ENCODE data around the gene RPL13A. TPM values are rescaled to one million over a fixed set of nuclear protein-coding genes. Genes with fewer than 3 reads are reported as not detected.

The RPL13A gene
- polyA plus RNA-seq, 3 donors = 655 to 1,621 (median 663) TPM

DNA sequence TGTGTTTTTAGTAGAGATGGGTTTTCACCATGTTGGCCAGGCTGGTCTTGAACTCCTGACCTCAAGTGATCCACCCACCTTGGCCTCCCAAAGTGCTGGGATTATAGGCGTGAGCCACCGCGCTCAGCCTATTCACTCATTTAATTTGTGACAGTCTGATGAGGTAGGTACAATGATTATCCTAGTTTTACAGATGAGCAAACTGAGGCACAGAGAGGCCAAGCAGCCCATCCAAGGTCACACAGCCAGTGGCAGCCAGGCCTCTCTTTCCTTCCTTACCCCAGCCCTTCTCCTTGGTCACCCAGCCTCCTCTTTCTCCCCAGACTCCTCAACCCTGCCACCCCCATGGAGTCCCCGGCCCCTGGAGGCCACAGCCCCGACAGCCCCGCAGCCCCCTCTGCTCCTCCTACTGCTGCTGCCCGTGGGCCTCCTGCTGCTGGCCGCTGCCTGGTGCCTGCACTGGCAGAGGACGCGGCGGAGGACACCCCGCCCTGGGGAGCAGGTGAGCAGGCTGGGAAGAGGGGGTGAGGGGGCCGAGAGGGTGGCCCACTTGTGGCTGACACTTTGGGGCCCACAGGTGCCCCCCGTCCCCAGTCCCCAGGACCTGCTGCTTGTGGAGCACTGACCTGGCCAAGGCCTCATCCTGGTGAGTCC, 7.3 kb upstream of the RPL13A start:
- H3K36me3 Mint-ChIP-seq = peaks cover 0 to 11% of the 10 kb centered on the region in 2 donors
- Histone ChIP-seq H3K4me3 (replicated peaks in 1 of 3; ENCODE audit: low read depth in 2 of 3, low read length in 3 of 3) (no peak overlapping the region), H3K4me2 (replicated peaks; ENCODE audit: extremely low read depth, low read length, poor library complexity, severe bottlenecking) (no peak overlapping the region), H3K9me3 (replicated peaks in 1 of 2; ENCODE audit: control insufficient read depth in 1 of 2, insufficient read depth in 1 of 2, low read length in 2 of 2) (no peaks in the 10 kb centered on the region), H3K4me1 (ENCODE audit: control insufficient read depth in 1 of 2, insufficient read depth in 2 of 2, low read length in 2 of 2) (peaks cover 2 to 3% of the 10 kb centered on the region in 2 donors), H4K20me1 (ENCODE audit: insufficient read depth, low read length) (no peaks in the 10 kb centered on the region), H3K9ac (ENCODE audit: insufficient read depth, low read length, poor library complexity, severe bottlenecking) (no peak overlapping the region), H3K27me3 (ENCODE audit: control insufficient read depth in 2 of 2, insufficient read depth in 2 of 2, low read length in 2 of 2) (no peaks in the 10 kb centered on the region), H2AFZ (ENCODE audit: insufficient read depth, low read depth, low read length, poor library complexity, severe bottlenecking) (no peak overlapping the region), H3K79me2 (ENCODE audit: insufficient read depth, low read length) (no peaks in the 10 kb centered on the region), H3K36me3 (replicated peaks in 1 of 2; ENCODE audit: control insufficient read depth in 1 of 2, insufficient read depth in 2 of 2, low read length in 2 of 2) (no peaks in the 10 kb centered on the region), H3K27ac (ENCODE audit: low read depth in 1 of 2, low read length in 2 of 2) (no peak overlapping the region)
- peaks cover 0 to 8% (median 7%) of the 10 kb centered on the region in 3 donors for H3K27me3 Mint-ChIP-seq (ENCODE audit: low read depth in 3 of 3)
- 98% methylated on average over 4 of the region's 14 CpGs for WGBS (ENCODE audit: insufficient coverage)
- peak overlapping the region in 3 of 7 donors; percentile 74 to 93 (median 84) for H3K27ac Mint-ChIP-seq
- peaks cover 0 to 2% (median 0%) of the 10 kb centered on the region in 7 donors for H3K9me3 Mint-ChIP-seq
- intact Hi-C loops (cut with micrococcal nuclease) = no loop called here
- H3K4me3 Mint-ChIP-seq = no peak overlapping the region
- DNase-seq = no peak
- peaks cover 12% of the 10 kb centered on the region for H3K4me1 Mint-ChIP-seq
- TF ChIP-seq, protein P1, sequence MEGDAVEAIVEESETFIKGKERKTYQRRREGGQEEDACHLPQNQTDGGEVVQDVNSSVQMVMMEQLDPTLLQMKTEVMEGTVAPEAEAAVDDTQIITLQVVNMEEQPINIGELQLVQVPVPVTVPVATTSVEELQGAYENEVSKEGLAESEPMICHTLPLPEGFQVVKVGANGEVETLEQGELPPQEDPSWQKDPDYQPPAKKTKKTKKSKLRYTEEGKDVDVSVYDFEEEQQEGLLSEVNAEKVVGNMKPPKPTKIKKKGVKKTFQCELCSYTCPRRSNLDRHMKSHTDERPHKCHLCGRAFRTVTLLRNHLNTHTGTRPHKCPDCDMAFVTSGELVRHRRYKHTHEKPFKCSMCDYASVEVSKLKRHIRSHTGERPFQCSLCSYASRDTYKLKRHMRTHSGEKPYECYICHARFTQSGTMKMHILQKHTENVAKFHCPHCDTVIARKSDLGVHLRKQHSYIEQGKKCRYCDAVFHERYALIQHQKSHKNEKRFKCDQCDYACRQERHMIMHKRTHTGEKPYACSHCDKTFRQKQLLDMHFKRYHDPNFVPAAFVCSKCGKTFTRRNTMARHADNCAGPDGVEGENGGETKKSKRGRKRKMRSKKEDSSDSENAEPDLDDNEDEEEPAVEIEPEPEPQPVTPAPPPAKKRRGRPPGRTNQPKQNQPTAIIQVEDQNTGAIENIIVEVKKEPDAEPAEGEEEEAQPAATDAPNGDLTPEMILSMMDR (IDR thresholded peaks at IDR 0.05) = no peak

DNA sequence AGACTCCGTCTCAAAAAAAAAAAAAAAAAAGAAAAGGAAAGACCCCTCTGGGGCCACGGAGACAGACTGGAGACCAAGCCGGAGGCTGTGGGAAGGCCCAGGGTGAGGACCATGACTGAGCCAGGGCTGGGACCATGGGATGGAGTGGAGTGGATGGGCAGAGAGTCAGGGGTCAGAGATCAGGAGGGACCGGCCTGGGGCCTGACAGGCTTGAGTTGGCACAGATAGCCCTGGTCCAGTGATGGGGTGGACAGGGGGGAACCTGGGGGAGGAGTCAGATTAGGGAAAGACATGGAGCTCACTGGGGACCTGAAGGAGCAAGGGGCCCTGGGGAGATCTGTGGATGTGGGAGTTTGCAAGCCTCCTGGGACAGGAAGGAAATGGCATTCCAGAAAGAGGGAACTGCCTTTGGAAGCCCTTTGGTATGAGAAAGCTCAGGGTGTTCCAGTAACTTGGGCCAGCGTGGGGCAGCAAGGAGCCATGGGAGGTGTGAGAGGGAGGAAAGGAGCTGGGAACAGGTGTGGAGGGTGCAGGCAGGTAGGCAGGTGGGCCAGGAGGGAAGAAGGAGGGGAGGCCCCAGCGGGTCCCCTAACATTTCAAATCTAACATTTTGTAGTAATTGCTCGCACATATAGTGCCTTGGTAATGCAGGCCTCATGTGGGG, 6.3 kb upstream of the RPL13A start:
- Histone ChIP-seq H3K27ac (ENCODE audit: low read depth in 1 of 2, low read length in 2 of 2) (no peak overlapping the region), H4K20me1 (ENCODE audit: insufficient read depth, low read length) (no peaks in the 10 kb centered on the region), H3K79me2 (ENCODE audit: insufficient read depth, low read length) (no peaks in the 10 kb centered on the region), H3K4me2 (replicated peaks; ENCODE audit: extremely low read depth, low read length, poor library complexity, severe bottlenecking) (no peak overlapping the region), H3K9ac (ENCODE audit: insufficient read depth, low read length, poor library complexity, severe bottlenecking) (no peak overlapping the region), H3K4me1 (ENCODE audit: control insufficient read depth in 1 of 2, insufficient read depth in 2 of 2, low read length in 2 of 2) (peaks cover 0 to 3% of the 10 kb centered on the region in 2 donors), H3K36me3 (replicated peaks in 1 of 2; ENCODE audit: control insufficient read depth in 1 of 2, insufficient read depth in 2 of 2, low read length in 2 of 2) (no peaks in the 10 kb centered on the region), H3K9me3 (replicated peaks in 1 of 2; ENCODE audit: control insufficient read depth in 1 of 2, insufficient read depth in 1 of 2, low read length in 2 of 2) (no peaks in the 10 kb centered on the region), H2AFZ (ENCODE audit: insufficient read depth, low read depth, low read length, poor library complexity, severe bottlenecking) (no peak overlapping the region), H3K4me3 (replicated peaks in 1 of 3; ENCODE audit: low read depth in 2 of 3, low read length in 3 of 3) (no peak overlapping the region), H3K27me3 (ENCODE audit: control insufficient read depth in 2 of 2, insufficient read depth in 2 of 2, low read length in 2 of 2) (no peaks in the 10 kb centered on the region)
- TF ChIP-seq, protein P1 (IDR thresholded peaks at IDR 0.05) = no peak
- Mint-ChIP-seq H3K27me3 (ENCODE audit: low read depth in 3 of 3) (peaks cover 0 to 7% (median 1%) of the 10 kb centered on the region in 3 donors), H3K4me3 (no peak overlapping the region), H3K36me3 (peaks cover 0 to 11% of the 10 kb centered on the region in 2 donors), H3K27ac (peak overlapping the region in 1 of 7 donors; percentile 35), H3K9me3 (peaks cover 0 to 2% (median 0%) of the 10 kb centered on the region in 7 donors), H3K4me1 (peaks cover 6% of the 10 kb centered on the region)
- WGBS (ENCODE audit: insufficient coverage) = 83% methylated on average over 5 of the region's 7 CpGs
- no peak for DNase-seq
- intact Hi-C loops (cut with micrococcal nuclease) = no loop called here

Data from CD14-positive monocyte (primary cell).